HG02943 (cell line): Measurements from ENCODE around the gene SLC38A9.
"Not testable (repeated sequence)": the region's sequence is repeated elsewhere in the genome, so short reads cannot be mapped to it uniquely, and the experiment has no call there.

Experiments used
- ATAC-seq: cut with Tn5 transposase; IDR thresholded peaks from one replicate; pipeline ENCODE4 v1.9.1; 2021; ENCODE audit warnings: mild to moderate bottlenecking, low read depth, moderate library complexity; ENCODE audit not compliant: unreplicated experiment

The SLC38A9 gene

GRCh38 chr5:55711507-55712022, 559 bp downstream of the SLC38A9 start:
- no peak for ATAC-seq

- ATAC-seq = no peak
Measured at GRCh38 chr5:55708732-55709131, 3.4 kb downstream of the SLC38A9 start.

GRCh38 chr5:55706230-55706629, 5.9 kb downstream of the SLC38A9 start:
- ATAC-seq = no peak

- no peak for ATAC-seq
Measured at GRCh38 chr5:55702598-55703345, 9.4 kb downstream of the SLC38A9 start.

- ATAC-seq = no peak
Measured at GRCh38 chr5:55701462-55702103, 10.5 kb downstream of the SLC38A9 start.

GRCh38 chr5:55700745-55701144, 11.4 kb downstream of the SLC38A9 start:
- ATAC-seq = no peak

GRCh38 chr5:55699041-55699688, 13.0 kb downstream of the SLC38A9 start:
- ATAC-seq = no peak

- ATAC-seq = not testable (repeated sequence)
Measured at GRCh38 chr5:55696704-55697103, 15.4 kb downstream of the SLC38A9 start.

GRCh38 chr5:55694152-55694830, 17.8 kb downstream of the SLC38A9 start:
- ATAC-seq = no peak

- ATAC-seq = no peak
Measured at GRCh38 chr5:55692509-55692908, 19.6 kb downstream of the SLC38A9 start.

GRCh38 chr5:55692106-55692417, 20.1 kb downstream of the SLC38A9 start:
- no peak for ATAC-seq

GRCh38 chr5:55691265-55692105, 20.6 kb downstream of the SLC38A9 start:
- no peak for ATAC-seq

- ATAC-seq = no peak
Measured at GRCh38 chr5:55682071-55682470, 30.1 kb downstream of the SLC38A9 start.

GRCh38 chr5:55681301-55681700, 30.8 kb downstream of the SLC38A9 start:
- ATAC-seq = no peak

GRCh38 chr5:55680353-55680752, 31.8 kb downstream of the SLC38A9 start:
- no peak for ATAC-seq

- no peak for ATAC-seq
Measured at GRCh38 chr5:55679556-55679955, 32.6 kb downstream of the SLC38A9 start.

GRCh38 chr5:55675119-55675518, 37.0 kb downstream of the SLC38A9 start:
- ATAC-seq = no peak

GRCh38 chr5:55674340-55674739, 37.8 kb downstream of the SLC38A9 start:
- ATAC-seq = no peak

- ATAC-seq = no peak
Measured at GRCh38 chr5:55672477-55672911, 39.6 kb downstream of the SLC38A9 start.

GRCh38 chr5:55671975-55672374, 40.1 kb downstream of the SLC38A9 start:
- no peak for ATAC-seq
